ENCODE results near the gene RPL36. TPM values are rescaled to one million over a fixed set of nuclear protein-coding genes. Genes with fewer than 3 reads are reported as not detected.

The RPL36 gene
- polyA plus RNA-seq, 3 donors = 336 to 708 (median 627) TPM

DNA sequence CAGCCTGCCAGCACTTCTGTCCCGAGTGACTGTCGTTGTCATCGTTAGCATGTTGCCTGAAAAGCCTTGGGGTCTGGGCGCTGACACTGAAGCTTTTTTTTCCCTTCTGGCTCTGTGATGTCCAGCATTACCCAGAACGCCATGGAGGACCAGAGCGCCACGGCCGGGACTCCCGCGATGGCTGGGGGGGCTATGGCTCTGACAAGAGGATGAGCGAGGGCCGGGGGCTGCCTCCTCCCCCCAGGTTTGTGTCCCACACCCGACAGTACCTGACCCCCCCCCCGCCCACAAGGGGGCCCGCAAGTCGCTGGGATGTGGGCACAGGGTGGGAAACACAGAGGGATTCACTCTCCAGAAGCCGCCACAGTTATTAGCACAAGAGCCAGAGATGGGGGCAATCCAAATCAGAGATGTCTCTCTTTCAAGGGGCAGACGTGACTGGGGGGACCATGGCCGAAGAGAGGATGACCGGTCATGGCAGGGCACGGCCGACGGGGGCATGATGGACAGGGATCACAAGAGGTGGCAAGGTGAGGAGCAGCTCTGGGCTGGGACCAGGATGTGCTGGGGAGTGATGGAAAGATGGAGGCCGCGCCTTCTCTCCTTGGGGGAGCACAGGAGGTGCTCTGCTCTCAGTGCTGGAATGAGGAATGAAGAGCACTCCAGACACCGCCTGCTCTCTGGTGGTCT is 23.0 kb upstream of the RPL36 start:
- no peaks in the 10 kb centered on the region for H3K4me1 ChIP-seq (ENCODE audit: control insufficient read depth in 1 of 2, insufficient read depth in 2 of 2, low read length in 2 of 2)
- no peak overlapping the region for H3K4me3 Mint-ChIP-seq

GRCh38 chr19:5667751-5668271 is 22.3 kb upstream of the RPL36 start:
- no peak overlapping the region for H3K27ac Mint-ChIP-seq

More for the DNA sequence above, 23.0 kb upstream of the RPL36 start:
- H2AFZ ChIP-seq (ENCODE audit: insufficient read depth, low read depth, low read length, poor library complexity, severe bottlenecking) = no peak overlapping the region
- WGBS (ENCODE audit: insufficient coverage) = 96% methylated on average over 14 of the region's 26 CpGs
- no peaks in the 10 kb centered on the region for H3K27me3 ChIP-seq (ENCODE audit: control insufficient read depth in 2 of 2, insufficient read depth in 2 of 2, low read length in 2 of 2)
- no peaks in the 10 kb centered on the region for H3K79me2 ChIP-seq (ENCODE audit: insufficient read depth, low read length)
- no peak for DNase-seq
- H3K36me3 Mint-ChIP-seq = peaks cover 75 to 96% of the 10 kb centered on the region in 2 donors
- H3K4me2 ChIP-seq (replicated peaks; ENCODE audit: extremely low read depth, low read length, poor library complexity, severe bottlenecking) = no peak overlapping the region
- no peak overlapping the region for H3K27ac ChIP-seq (ENCODE audit: low read depth in 1 of 2, low read length in 2 of 2)
- no peaks in the 10 kb centered on the region for H3K9me3 Mint-ChIP-seq
- TF ChIP-seq, protein P1, sequence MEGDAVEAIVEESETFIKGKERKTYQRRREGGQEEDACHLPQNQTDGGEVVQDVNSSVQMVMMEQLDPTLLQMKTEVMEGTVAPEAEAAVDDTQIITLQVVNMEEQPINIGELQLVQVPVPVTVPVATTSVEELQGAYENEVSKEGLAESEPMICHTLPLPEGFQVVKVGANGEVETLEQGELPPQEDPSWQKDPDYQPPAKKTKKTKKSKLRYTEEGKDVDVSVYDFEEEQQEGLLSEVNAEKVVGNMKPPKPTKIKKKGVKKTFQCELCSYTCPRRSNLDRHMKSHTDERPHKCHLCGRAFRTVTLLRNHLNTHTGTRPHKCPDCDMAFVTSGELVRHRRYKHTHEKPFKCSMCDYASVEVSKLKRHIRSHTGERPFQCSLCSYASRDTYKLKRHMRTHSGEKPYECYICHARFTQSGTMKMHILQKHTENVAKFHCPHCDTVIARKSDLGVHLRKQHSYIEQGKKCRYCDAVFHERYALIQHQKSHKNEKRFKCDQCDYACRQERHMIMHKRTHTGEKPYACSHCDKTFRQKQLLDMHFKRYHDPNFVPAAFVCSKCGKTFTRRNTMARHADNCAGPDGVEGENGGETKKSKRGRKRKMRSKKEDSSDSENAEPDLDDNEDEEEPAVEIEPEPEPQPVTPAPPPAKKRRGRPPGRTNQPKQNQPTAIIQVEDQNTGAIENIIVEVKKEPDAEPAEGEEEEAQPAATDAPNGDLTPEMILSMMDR (IDR thresholded peaks at IDR 0.05) = no peak
- peaks cover 68% of the 10 kb centered on the region for H4K20me1 ChIP-seq (ENCODE audit: insufficient read depth, low read length)
- H3K9me3 ChIP-seq (replicated peaks in 1 of 2; ENCODE audit: control insufficient read depth in 1 of 2, insufficient read depth in 1 of 2, low read length in 2 of 2) = no peaks in the 10 kb centered on the region
- no peaks in the 10 kb centered on the region for H3K4me1 Mint-ChIP-seq
- H3K9ac ChIP-seq (ENCODE audit: insufficient read depth, low read length, poor library complexity, severe bottlenecking) = no peak overlapping the region
- no peaks in the 10 kb centered on the region for H3K27me3 Mint-ChIP-seq (ENCODE audit: low read depth in 3 of 3)
- peaks cover 81 to 94% of the 10 kb centered on the region in 2 donors for H3K36me3 ChIP-seq (replicated peaks in 1 of 2; ENCODE audit: control insufficient read depth in 1 of 2, insufficient read depth in 2 of 2, low read length in 2 of 2)
- intact Hi-C loops (cut with micrococcal nuclease) = no loop called here
- no peak overlapping the region for H3K4me3 ChIP-seq (replicated peaks in 1 of 3; ENCODE audit: low read depth in 2 of 3, low read length in 3 of 3)
- H3K27ac Mint-ChIP-seq = peak overlapping the region in 1 of 7 donors; percentile 55

More at GRCh38 chr19:5667751-5668271, 22.3 kb upstream of the RPL36 start:
- H3K4me3 ChIP-seq (replicated peaks in 1 of 3; ENCODE audit: low read depth in 2 of 3, low read length in 3 of 3) = no peak overlapping the region
- H3K9ac ChIP-seq (ENCODE audit: insufficient read depth, low read length, poor library complexity, severe bottlenecking) = no peak overlapping the region
- no peak for DNase-seq
- no peaks in the 10 kb centered on the region for H3K4me1 ChIP-seq (ENCODE audit: control insufficient read depth in 1 of 2, insufficient read depth in 2 of 2, low read length in 2 of 2)
- no peak overlapping the region for H3K4me2 ChIP-seq (replicated peaks; ENCODE audit: extremely low read depth, low read length, poor library complexity, severe bottlenecking)
- 95% methylated on average over 12 of the region's 22 CpGs for WGBS (ENCODE audit: insufficient coverage)
- H3K9me3 ChIP-seq (replicated peaks in 1 of 2; ENCODE audit: control insufficient read depth in 1 of 2, insufficient read depth in 1 of 2, low read length in 2 of 2) = no peaks in the 10 kb centered on the region
- no peaks in the 10 kb centered on the region for H3K4me1 Mint-ChIP-seq
- H3K27me3 Mint-ChIP-seq (ENCODE audit: low read depth in 3 of 3) = no peaks in the 10 kb centered on the region
- H3K4me3 Mint-ChIP-seq = no peak overlapping the region
- H2AFZ ChIP-seq (ENCODE audit: insufficient read depth, low read depth, low read length, poor library complexity, severe bottlenecking) = no peak overlapping the region
- TF ChIP-seq, protein P1 (IDR thresholded peaks at IDR 0.05) = no peak
- no peaks in the 10 kb centered on the region for H3K79me2 ChIP-seq (ENCODE audit: insufficient read depth, low read length)
- H3K9me3 Mint-ChIP-seq = no peaks in the 10 kb centered on the region
- H4K20me1 ChIP-seq (ENCODE audit: insufficient read depth, low read length) = peaks cover 67% of the 10 kb centered on the region
- H3K27ac ChIP-seq (ENCODE audit: low read depth in 1 of 2, low read length in 2 of 2) = no peak overlapping the region
- no peaks in the 10 kb centered on the region for H3K27me3 ChIP-seq (ENCODE audit: control insufficient read depth in 2 of 2, insufficient read depth in 2 of 2, low read length in 2 of 2)
- H3K36me3 ChIP-seq (replicated peaks in 1 of 2; ENCODE audit: control insufficient read depth in 1 of 2, insufficient read depth in 2 of 2, low read length in 2 of 2) = peaks cover 75 to 87% of the 10 kb centered on the region in 2 donors
- H3K36me3 Mint-ChIP-seq = peaks cover 70 to 94% of the 10 kb centered on the region in 2 donors
- intact Hi-C loops (cut with micrococcal nuclease) = no loop called here

Measured in CD14-positive monocyte (primary cell).